ENCODE results near the gene MAP3K20.
"Not testable (repeated sequence)": the region's sequence is repeated elsewhere in the genome, so short reads cannot be mapped to it uniquely, and the experiment has no call there.

The MAP3K20 gene

GRCh38 chr2:173159791-173160463 lies 84.3 kb downstream of the MAP3K20 start:
- peak; percentile 99 for DNase-seq (ENCODE audit: low read depth)
- H3K4me3 ChIP-seq (replicated peaks; ENCODE audit: low read depth, low read length): peak overlapping the region; percentile 25

GRCh38 chr2:173160618-173161017 lies 85.0 kb downstream of the MAP3K20 start:
- no peak for DNase-seq (ENCODE audit: low read depth)
- H3K4me3 ChIP-seq (replicated peaks; ENCODE audit: low read depth, low read length): peak overlapping the region; percentile 25
- TF ChIP-seq, protein P1, sequence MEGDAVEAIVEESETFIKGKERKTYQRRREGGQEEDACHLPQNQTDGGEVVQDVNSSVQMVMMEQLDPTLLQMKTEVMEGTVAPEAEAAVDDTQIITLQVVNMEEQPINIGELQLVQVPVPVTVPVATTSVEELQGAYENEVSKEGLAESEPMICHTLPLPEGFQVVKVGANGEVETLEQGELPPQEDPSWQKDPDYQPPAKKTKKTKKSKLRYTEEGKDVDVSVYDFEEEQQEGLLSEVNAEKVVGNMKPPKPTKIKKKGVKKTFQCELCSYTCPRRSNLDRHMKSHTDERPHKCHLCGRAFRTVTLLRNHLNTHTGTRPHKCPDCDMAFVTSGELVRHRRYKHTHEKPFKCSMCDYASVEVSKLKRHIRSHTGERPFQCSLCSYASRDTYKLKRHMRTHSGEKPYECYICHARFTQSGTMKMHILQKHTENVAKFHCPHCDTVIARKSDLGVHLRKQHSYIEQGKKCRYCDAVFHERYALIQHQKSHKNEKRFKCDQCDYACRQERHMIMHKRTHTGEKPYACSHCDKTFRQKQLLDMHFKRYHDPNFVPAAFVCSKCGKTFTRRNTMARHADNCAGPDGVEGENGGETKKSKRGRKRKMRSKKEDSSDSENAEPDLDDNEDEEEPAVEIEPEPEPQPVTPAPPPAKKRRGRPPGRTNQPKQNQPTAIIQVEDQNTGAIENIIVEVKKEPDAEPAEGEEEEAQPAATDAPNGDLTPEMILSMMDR (IDR thresholded peaks at IDR 0.05; ENCODE audit: low read length, missing control alignments): no peak

More at GRCh38 chr2:173159791-173160463, 84.3 kb downstream of the MAP3K20 start:
- TF ChIP-seq, protein P1 (IDR thresholded peaks at IDR 0.05; ENCODE audit: low read length, missing control alignments): no peak

GRCh38 chr2:173161040-173161439 lies 85.4 kb downstream of the MAP3K20 start:
- TF ChIP-seq, protein P1 (IDR thresholded peaks at IDR 0.05; ENCODE audit: low read length, missing control alignments): no peak
- no peak overlapping the region for H3K4me3 ChIP-seq (replicated peaks; ENCODE audit: low read depth, low read length)
- peak; percentile 29 for DNase-seq (ENCODE audit: low read depth)

DNA sequence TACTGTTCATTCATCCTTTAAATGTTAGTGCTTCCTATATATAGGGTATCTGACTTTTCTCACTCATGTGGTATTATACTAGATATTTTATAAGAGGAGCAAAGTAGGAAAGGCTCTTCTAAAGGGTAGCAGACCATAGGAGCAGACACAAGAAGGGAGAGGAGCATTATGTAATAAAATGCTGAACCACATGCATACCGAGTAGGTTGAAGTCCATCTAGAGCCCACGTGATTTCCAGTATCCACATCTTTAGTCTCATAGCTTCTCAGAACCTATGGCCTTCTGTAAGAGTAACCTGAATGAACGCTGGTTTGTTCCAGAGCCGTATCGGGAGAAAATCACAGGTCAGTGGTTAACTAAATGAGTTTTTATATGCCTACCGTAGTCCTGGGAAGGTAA lies 85.9 kb downstream of the MAP3K20 start:
- TF ChIP-seq, protein P1 (IDR thresholded peaks at IDR 0.05; ENCODE audit: low read length, missing control alignments): no peak
- no peak overlapping the region for H3K4me3 ChIP-seq (replicated peaks; ENCODE audit: low read depth, low read length)
- DNase-seq (ENCODE audit: low read depth): no peak

GRCh38 chr2:173163357-173163756 lies 87.7 kb downstream of the MAP3K20 start:
- not testable (repeated sequence) for H3K4me3 ChIP-seq (replicated peaks; ENCODE audit: low read depth, low read length); DNase-seq (ENCODE audit: low read depth)

DNA sequence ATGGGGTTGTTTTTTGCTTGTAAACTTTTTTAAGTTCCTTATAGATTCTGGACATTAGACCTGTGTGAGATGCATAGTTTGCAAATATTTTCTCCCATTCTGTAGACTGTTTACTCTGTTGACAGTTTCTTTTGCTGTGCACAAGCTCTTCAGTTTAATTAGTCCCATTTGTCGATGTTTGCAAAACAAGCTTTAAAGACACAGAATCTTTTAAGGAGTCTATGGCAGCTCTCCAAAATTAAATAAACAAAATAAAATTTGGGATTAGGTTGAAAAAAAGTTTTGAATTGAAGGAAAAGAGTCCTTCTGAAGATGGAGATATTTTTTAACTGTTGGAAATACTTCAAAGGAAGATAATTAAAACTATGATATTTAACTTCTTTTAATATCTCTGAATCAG lies 88.8 kb downstream of the MAP3K20 start:
- TF ChIP-seq, protein P1 (IDR thresholded peaks at IDR 0.05; ENCODE audit: low read length, missing control alignments): no peak
- no peak for DNase-seq (ENCODE audit: low read depth)
- H3K4me3 ChIP-seq (replicated peaks; ENCODE audit: low read depth, low read length): no peak overlapping the region

DNA sequence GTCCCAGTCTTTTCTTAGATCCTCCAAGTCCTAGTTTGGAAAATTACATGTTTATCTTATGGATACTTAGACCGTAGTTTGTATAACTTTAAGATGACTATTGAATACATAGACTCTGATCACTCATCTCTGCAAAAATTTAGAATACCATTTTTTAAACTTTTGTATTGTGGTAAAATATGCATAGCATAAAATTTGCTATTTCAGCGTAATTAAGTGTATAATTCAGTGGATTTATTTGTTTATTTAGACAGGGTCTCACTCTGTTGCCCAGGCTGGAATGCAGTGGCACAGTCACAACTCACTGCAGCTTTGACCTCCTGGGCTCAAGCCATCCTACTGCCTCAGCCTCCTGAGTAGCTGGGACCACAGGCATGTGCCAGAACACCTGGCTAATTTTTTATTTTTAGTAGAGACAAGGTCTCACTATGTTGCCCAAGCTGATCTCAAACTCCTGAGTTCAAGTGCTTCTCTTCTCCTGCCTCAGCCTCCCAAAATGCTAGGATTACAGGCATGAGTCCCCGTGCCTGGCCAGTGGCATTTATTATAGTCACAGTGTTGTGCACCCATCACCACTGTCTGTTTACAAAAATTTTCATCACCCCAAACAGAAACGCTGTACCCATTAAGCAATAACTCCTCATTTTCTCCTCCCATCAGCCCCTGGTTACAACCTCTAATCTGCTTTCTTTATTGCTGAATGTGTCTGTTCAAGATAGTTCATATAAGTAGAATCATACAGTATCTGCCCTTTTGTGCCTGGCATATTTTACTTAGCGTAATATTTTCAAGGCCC lies 90.0 kb downstream of the MAP3K20 start:
- no peak for DNase-seq (ENCODE audit: low read depth)
- H3K4me3 ChIP-seq (replicated peaks; ENCODE audit: low read depth, low read length): no peak overlapping the region
- TF ChIP-seq, protein P1 (IDR thresholded peaks at IDR 0.05; ENCODE audit: low read length, missing control alignments): no peak
